H1 (cell line): ENCODE data around the gene GFRA3. TPM values are rescaled to one million over a fixed set of nuclear protein-coding genes. Genes with fewer than 3 reads are reported as not detected.

Experiments
- CTCF ChIA-PET: fragments of 300-600 bp; sonication (Branson Sonifier 250); formaldehyde crosslinking; loops from one replicate; lab custom pipeline; 2021; ENCODE audit not compliant: partially characterized antibody; lab: Charles Lee
- POLR2A ChIA-PET: fragments of 300-600 bp; sonication (Branson Sonifier 250); formaldehyde crosslinking; loops from one replicate; lab custom pipeline; 2021; ENCODE audit warnings: inconsistent platforms; ENCODE audit not compliant: partially characterized antibody; lab: Charles Lee
- DNase-seq, 2 experiments: peaks; one replicate each; pipeline versions ENCODE4 v3.0.0 to v3.0.0-alpha.2; 2010 to 2022; ENCODE audit warnings: low spot score in 2 of 2, low read depth in 1 of 2, mixed read lengths in 1 of 2
- FAIRE-seq: peaks from 2 replicates; lab custom pipeline; 2011; peaks lifted over from hg19 to GRCh38; lab: Jason Lieb, UNC
- H2AFZ ChIP-seq: 2 replicates; pipeline ENCODE4 v1.8.1; 2012; ENCODE audit warnings: low read length, inconsistent platforms
- H2AK5ac ChIP-seq: 2 replicates; pipeline ENCODE4 v1.6.1; 2013; ENCODE audit warnings: low read depth, low read length
- H2BK120ac ChIP-seq: replicated peaks from 2 replicates; pipeline ENCODE3; 2013; ENCODE audit warnings: low read depth, low read length, inconsistent platforms
- H2BK12ac ChIP-seq: 2 replicates; pipeline ENCODE4 v1.6.1; 2013; ENCODE audit warnings: low read depth, low read length
- H2BK15ac ChIP-seq: 2 replicates; pipeline ENCODE4 v1.6.1; 2013; ENCODE audit warnings: low read length
- H2BK20ac ChIP-seq: 2 replicates; pipeline ENCODE4 v1.6.1; 2013; ENCODE audit warnings: low read length
- H2BK5ac ChIP-seq: 2 replicates; pipeline ENCODE4 v1.6.1; 2013; ENCODE audit warnings: low read depth, low read length
- H3K14ac ChIP-seq: 2 replicates; pipeline ENCODE4 v1.6.1; 2013; ENCODE audit warnings: inconsistent platforms; ENCODE audit not compliant: insufficient read length
- H3K18ac ChIP-seq: 2 replicates; pipeline ENCODE4 v1.6.1; 2013; ENCODE audit warnings: low read length; ENCODE audit errors: extremely low read depth
- H3K23ac ChIP-seq: 2 replicates; pipeline ENCODE4 v1.6.1; 2013; ENCODE audit warnings: inconsistent platforms; ENCODE audit not compliant: insufficient read length
- H3K23me2 ChIP-seq: 2 replicates; pipeline ENCODE4 v1.6.1; 2013; ENCODE audit warnings: low read depth, low read length
- H3K27ac ChIP-seq: 2 replicates; pipeline ENCODE4 v1.6.1; 2011; ENCODE audit warnings: low read depth, low read length, inconsistent platforms
- H3K27me3 ChIP-seq, 4 experiments: replicated peaks in 1 of 4; 1 replicate in 1 of 4; 2 replicates in 3 of 4; pipeline versions ENCODE4 v1.6.1 to v1.8.1; 2011 to 2013; ENCODE audit warnings: low read length in 3 of 4, mild to moderate bottlenecking in 3 of 4, inconsistent platforms in 2 of 4, mixed read lengths in 2 of 4, moderate library complexity in 1 of 4; ENCODE audit not compliant: control insufficient read depth in 3 of 4, insufficient read depth in 3 of 4; ENCODE audit errors: extremely low read depth in 1 of 4
- H3K36me3 ChIP-seq, 4 experiments: 2 replicates each; pipeline versions ENCODE4 v1.6.1 to v1.8.1; 2011 to 2013; ENCODE audit warnings: mild to moderate bottlenecking in 4 of 4, low read length in 3 of 4, moderate library complexity in 2 of 4, control low read depth in 1 of 4, inconsistent platforms in 1 of 4; ENCODE audit not compliant: insufficient read depth in 4 of 4, control insufficient read depth in 2 of 4
- H3K4ac ChIP-seq: replicated peaks from 2 replicates; pipeline ENCODE3; 2013; ENCODE audit warnings: low read length, low read depth, mixed read lengths, inconsistent platforms; ENCODE audit not compliant: insufficient read length
- H3K4me1 ChIP-seq, 4 experiments: replicated peaks in 1 of 4; 1 replicate in 1 of 4; 2 replicates in 3 of 4; pipeline versions ENCODE4 v1.6.1 to v1.8.1; 2011 to 2013; ENCODE audit warnings: low read length in 3 of 4, inconsistent platforms in 2 of 4, mixed read lengths in 1 of 4; ENCODE audit not compliant: insufficient read depth in 4 of 4, control insufficient read depth in 3 of 4
- H3K4me2 ChIP-seq, 2 experiments: 2 replicates each; pipeline versions ENCODE4 v1.6.1 to v1.8.1; 2011 to 2013; ENCODE audit warnings: low read depth in 2 of 2, low read length in 2 of 2, control low read depth in 1 of 2, inconsistent platforms in 1 of 2, mild to moderate bottlenecking in 1 of 2; ENCODE audit not compliant: insufficient read depth in 1 of 2
- H3K4me3 ChIP-seq, 4 experiments: fragments of 200-600, 300-600 bp in 1 of 4; sonication (generic), shearing (Covaris generic), sonication (Bioruptor Twin) in 1 of 4; 2 replicates each; pipeline versions ENCODE4 v1.5.1 to v1.8.1; 2011 to 2016; ENCODE audit warnings: low read length in 4 of 4, low read depth in 3 of 4, control low read depth in 2 of 4, inconsistent platforms in 2 of 4, mild to moderate bottlenecking in 2 of 4, mixed read lengths in 1 of 4, moderate library complexity in 1 of 4; ENCODE audit not compliant: insufficient read depth in 2 of 4; ENCODE audit errors: extremely low read depth in 1 of 4
- H3K56ac ChIP-seq: replicated peaks from 2 replicates; pipeline ENCODE3; 2013; ENCODE audit warnings: low read depth, mild to moderate bottlenecking, mixed read lengths, low read length, inconsistent platforms; ENCODE audit not compliant: insufficient read length
- H3K79me1 ChIP-seq: 2 replicates; pipeline ENCODE4 v1.6.1; 2013; ENCODE audit warnings: low read depth, low read length, control low read depth
- H3K79me2 ChIP-seq, 2 experiments: 2 replicates each; pipeline versions ENCODE4 v1.6.1 to v1.8.1; 2012 to 2013; ENCODE audit warnings: low read length in 2 of 2, mild to moderate bottlenecking in 2 of 2, inconsistent platforms in 1 of 2; ENCODE audit not compliant: insufficient read depth in 2 of 2, control insufficient read depth in 1 of 2
- H3K9ac ChIP-seq, 4 experiments: replicated peaks in 1 of 4; 1 replicate in 1 of 4; 2 replicates in 3 of 4; pipeline versions ENCODE4 v1.6.1 to v1.8.1; 2011 to 2013; ENCODE audit warnings: low read depth in 3 of 4, low read length in 3 of 4, control low read depth in 2 of 4, mild to moderate bottlenecking in 2 of 4, moderate library complexity in 2 of 4, inconsistent platforms in 1 of 4; ENCODE audit errors: extremely low read depth in 1 of 4
- H3K9me3 ChIP-seq, 2 experiments: 2 replicates each; pipeline versions ENCODE4 v1.6.1 to v1.8.1; 2012 to 2013; ENCODE audit warnings: mild to moderate bottlenecking in 2 of 2, moderate library complexity in 2 of 2, control low read depth in 1 of 2, inconsistent platforms in 1 of 2, low read depth in 1 of 2, low read length in 1 of 2, mixed read lengths in 1 of 2; ENCODE audit not compliant: insufficient read depth in 2 of 2
- H4K20me1 ChIP-seq, 2 experiments: replicated peaks in 1 of 2; 2 replicates each; pipeline versions ENCODE3 to v1.8.1; 2011 to 2013; ENCODE audit warnings: inconsistent platforms in 2 of 2, low read length in 2 of 2, mild to moderate bottlenecking in 1 of 2; ENCODE audit not compliant: insufficient read depth in 2 of 2, control insufficient read depth in 1 of 2
- H4K5ac ChIP-seq: 2 replicates; pipeline ENCODE4 v1.6.1; 2013; ENCODE audit warnings: low read length, low read depth, mixed read lengths, inconsistent platforms; ENCODE audit not compliant: insufficient read length
- H4K8ac ChIP-seq: 2 replicates; pipeline ENCODE4 v1.8.0; 2013; ENCODE audit warnings: mild to moderate bottlenecking, moderate library complexity, low read length, inconsistent platforms; ENCODE audit not compliant: insufficient read depth; ENCODE audit errors: extremely low read depth
- H4K91ac ChIP-seq: replicated peaks from 2 replicates; pipeline ENCODE3; 2013; ENCODE audit warnings: low read length, mixed read lengths, inconsistent platforms; ENCODE audit not compliant: insufficient read length
- CREB1 ChIP-seq: IDR thresholded peaks from 2 replicates; pipeline ENCODE4 v1.6.1; 2012; ENCODE audit warnings: inconsistent platforms
- JUN ChIP-seq: IDR thresholded peaks from 2 replicates; pipeline ENCODE4 v1.6.1; 2011; ENCODE audit warnings: low read depth, mild to moderate bottlenecking, improper control_type of control experiment, low read length
- RAD21 ChIP-seq, 2 experiments: IDR thresholded peaks in 1 of 2; conservative IDR thresholded peaks in 1 of 2; 2 replicates each; pipeline ENCODE4 v1.6.1; 2011; ENCODE audit warnings: low read depth in 2 of 2, low read length in 2 of 2, improper control_type of control experiment in 1 of 2, inconsistent platforms in 1 of 2, mild to moderate bottlenecking in 1 of 2, moderate library complexity in 1 of 2
- WGBS, 2 experiments: shearing (Covaris generic) in 1 of 2; methylation state at CpG; one replicate each; pipeline versions ENCODE4 v1.1.6 to v1.1.7; 2013 to 2015; ENCODE audit warnings: low lambda C conversion rate in 2 of 2, mixed read lengths in 2 of 2, inconsistent platforms in 1 of 2, low coverage in 1 of 2, missing lambda C conversion rate in 1 of 2; ENCODE audit not compliant: insufficient replicate concordance in 2 of 2, insufficient coverage in 1 of 2, insufficient read length in 1 of 2; ENCODE audit errors: extremely low coverage in 1 of 2, missing lambda C conversion rate in 1 of 2; 5-methylcytosine and 5-hydroxymethylcytosine counted together
- polyA plus RNA-seq, 7 experiments: library from polyadenylated mRNA; depleted of rRNA in 3 of 7; stranded (reverse) in 5 of 7; unstranded in 2 of 7; fragments of >200 nt in 5 of 7; fragments of 200-250 nt in 2 of 7; gene quantifications; 1 replicate in 5 of 7; 2 replicates in 1 of 7; 4 replicates in 1 of 7; pipeline versions ENCODE4 v1.2.1 to v1.2.3, GENCODE V29; 2011 to 2013; ENCODE audit warnings: missing spikeins in 2 of 7, mixed read lengths in 2 of 7
- total RNA-seq: library from RNA; stranded (reverse); fragmentation: NEBNext Ultra II Directional; extraction: Animal tissue kit (Norgen Biotek cat#: 25700); gene quantifications from 2 replicates; pipeline ENCODE4 v1.2.1, GENCODE V29; 2021
- TF ChIP-seq, protein P1 (sequence below), 3 experiments: IDR thresholded peaks; 1 replicate in 2 of 3; 2 replicates in 1 of 3; pipeline versions ENCODE4 v1.5.1 to v1.6.1; 2011; ENCODE audit warnings: low read length in 3 of 3, mild to moderate bottlenecking in 3 of 3, inconsistent platforms in 2 of 3, low read depth in 1 of 3, moderate library complexity in 1 of 3; ENCODE audit not compliant: insufficient read depth in 1 of 3; ENCODE audit errors: control extremely low read depth in 1 of 3

GFRA3 gene
- total and polyA plus RNA-seq, 2 of the 8 experiments (the other 6 are each of a cell fraction or from before 2014, with no cell fraction given), result 0.88 to 3.4 TPM

DNA sequence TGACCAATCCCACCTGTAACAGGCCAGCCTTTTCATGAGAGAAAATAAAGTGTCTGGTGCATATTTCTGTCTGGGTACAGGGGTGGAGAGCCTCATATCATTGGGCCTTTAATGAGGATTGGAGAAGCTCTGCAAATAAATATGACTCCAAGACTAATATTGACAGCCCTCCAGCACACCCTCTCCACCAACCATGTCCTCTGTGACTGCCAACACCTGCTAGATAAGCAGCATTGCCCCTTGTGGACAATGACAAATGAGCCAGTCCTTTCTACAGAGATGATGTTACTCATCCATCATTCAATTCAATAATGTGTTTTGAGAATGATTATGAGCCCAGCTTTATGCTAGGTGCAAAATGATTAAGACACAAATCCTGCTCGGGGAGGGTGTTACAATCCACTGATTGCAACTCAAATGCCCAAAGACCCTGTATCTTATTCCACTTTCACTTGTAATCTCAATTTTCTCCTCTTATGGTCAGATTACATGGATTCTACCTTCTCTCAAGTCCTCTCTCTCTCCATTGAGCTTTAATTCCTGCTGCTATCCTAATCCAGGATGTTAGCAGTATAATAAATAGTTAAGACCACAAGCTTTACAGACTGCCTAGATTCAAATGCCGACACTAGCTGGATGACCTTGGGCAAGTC lies 2.1 kb upstream of the GFRA3 start:
- no peak for DNase-seq
- POLR2A ChIA-PET, result interaction anchor here (0.7 to 1.2 kb wide), 5 partner anchors 30 to 99 kb away, joined by 3 to 4 read pairs (median 3); partner anchors contain the start of gene CDC25C

More for the DNA sequence above, 2.1 kb upstream of the GFRA3 start:
- TF ChIP-seq RAD21 (IDR thresholded peaks at IDR 0.05 in 1 of 2, conservative IDR thresholded peaks at IDR 0.05 in 1 of 2; ENCODE audit: low read depth in 2 of 2, low read length in 2 of 2) (peak in 1 of 2 experiments; percentile 14; a peak in 1 of 4 replicates), JUN (no peak), CREB1 (no peak)
- TF ChIP-seq, protein P1, sequence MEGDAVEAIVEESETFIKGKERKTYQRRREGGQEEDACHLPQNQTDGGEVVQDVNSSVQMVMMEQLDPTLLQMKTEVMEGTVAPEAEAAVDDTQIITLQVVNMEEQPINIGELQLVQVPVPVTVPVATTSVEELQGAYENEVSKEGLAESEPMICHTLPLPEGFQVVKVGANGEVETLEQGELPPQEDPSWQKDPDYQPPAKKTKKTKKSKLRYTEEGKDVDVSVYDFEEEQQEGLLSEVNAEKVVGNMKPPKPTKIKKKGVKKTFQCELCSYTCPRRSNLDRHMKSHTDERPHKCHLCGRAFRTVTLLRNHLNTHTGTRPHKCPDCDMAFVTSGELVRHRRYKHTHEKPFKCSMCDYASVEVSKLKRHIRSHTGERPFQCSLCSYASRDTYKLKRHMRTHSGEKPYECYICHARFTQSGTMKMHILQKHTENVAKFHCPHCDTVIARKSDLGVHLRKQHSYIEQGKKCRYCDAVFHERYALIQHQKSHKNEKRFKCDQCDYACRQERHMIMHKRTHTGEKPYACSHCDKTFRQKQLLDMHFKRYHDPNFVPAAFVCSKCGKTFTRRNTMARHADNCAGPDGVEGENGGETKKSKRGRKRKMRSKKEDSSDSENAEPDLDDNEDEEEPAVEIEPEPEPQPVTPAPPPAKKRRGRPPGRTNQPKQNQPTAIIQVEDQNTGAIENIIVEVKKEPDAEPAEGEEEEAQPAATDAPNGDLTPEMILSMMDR (IDR thresholded peaks at IDR 0.05; ENCODE audit: control extremely low read depth in 1 of 3, insufficient read depth in 1 of 3, low read depth in 1 of 3, low read length in 3 of 3), result peak in 1 of 3 experiments; percentile 17; a peak in 1 of 4 replicates
- H2BK120ac ChIP-seq, result no peak overlapping the region
- H2BK5ac ChIP-seq, result no peak overlapping the region
- peak; percentile 19 for FAIRE-seq
- peaks cover 6% of the 10 kb centered on the region; the same call in 1 of the 2 replicates for H3K23me2 ChIP-seq
- no peak overlapping the region for H3K56ac ChIP-seq
- no peaks in the 10 kb centered on the region for H3K79me1 ChIP-seq
- H2BK12ac ChIP-seq, result no peak overlapping the region
- H2AFZ ChIP-seq, result no peak overlapping the region
- no peak overlapping the region for H3K18ac ChIP-seq
- H3K4me1 ChIP-seq, result peaks cover 0 to 11% (median 3%) of the 10 kb centered on the region in 4 experiments; a peak in 4 of 7 replicates
- H4K20me1 ChIP-seq, result peaks cover 0 to 2% of the 10 kb centered on the region in 2 experiments
- H3K27ac ChIP-seq, result no peak overlapping the region
- no peak overlapping the region for H4K8ac ChIP-seq
- no peaks in the 10 kb centered on the region for H3K79me2 ChIP-seq
- no peak overlapping the region for H4K91ac ChIP-seq
- no peak overlapping the region for H3K4ac ChIP-seq
- H2AK5ac ChIP-seq, result no peak overlapping the region
- CTCF ChIA-PET, result interaction anchor here (0.6 to 10.8 kb wide), 7 partner anchors 12 to 212 kb away, joined by 3 to 128 read pairs (median 5); no protein-coding TSS in a partner anchor
- H3K4me2 ChIP-seq, result no peak overlapping the region
- H3K23ac ChIP-seq, result no peak overlapping the region
- H4K5ac ChIP-seq, result no peak overlapping the region
- H2BK20ac ChIP-seq, result no peak overlapping the region
- H3K36me3 ChIP-seq, result no peaks in the 10 kb centered on the region
- H3K14ac ChIP-seq, result no peak overlapping the region
- H3K4me3 ChIP-seq, result no peak overlapping the region
- no peak overlapping the region for H2BK15ac ChIP-seq
- H3K27me3 ChIP-seq, result peaks cover 3 to 28% (median 26%) of the 10 kb centered on the region in 4 experiments
- 80% methylated on average over 2 of the region's 2 CpGs; no CpG with 5 or more reads in 1 of the 2 experiments for WGBS, 2 experiments
- H3K9ac ChIP-seq, result no peak overlapping the region
- no peaks in the 10 kb centered on the region for H3K9me3 ChIP-seq
